GM18505 (cell line): Measurements from ENCODE around the gene CASR.

ENCODE experiments used
- ATAC-seq: cut with Tn5 transposase; IDR thresholded peaks from one replicate; pipeline ENCODE4 v1.9.1; 2021; ENCODE audit not compliant: unreplicated experiment
- POLR2A ChIP-seq: IDR thresholded peaks from 4 replicates; pipeline ENCODE4 v1.6.1; 2011; ENCODE audit warnings: borderline replicate concordance; ENCODE audit not compliant: insufficient read depth, insufficient read length; ENCODE audit errors: extremely low read depth

CASR gene

GRCh38 chr3:122255757-122256439 is 72.4 kb downstream of the CASR start:
- peak; percentile 79 for ATAC-seq
- no peak for TF ChIP-seq POLR2A

GRCh38 chr3:122257644-122258364 is 74.3 kb downstream of the CASR start:
- TF ChIP-seq POLR2A = no peak
- ATAC-seq = no peak

- no peak for TF ChIP-seq POLR2A
- no peak for ATAC-seq
Measured at GRCh38 chr3:122258757-122259371, 75.4 kb downstream of the CASR start.

- ATAC-seq = no peak
- no peak for TF ChIP-seq POLR2A
Measured at GRCh38 chr3:122260206-122260605, 76.7 kb downstream of the CASR start.

GRCh38 chr3:122263058-122263457 is 79.6 kb downstream of the CASR start:
- no peak for ATAC-seq
- TF ChIP-seq POLR2A = no peak

- ATAC-seq = no peak
- no peak for TF ChIP-seq POLR2A
Measured at GRCh38 chr3:122263974-122264588, 80.6 kb downstream of the CASR start.

- no peak for TF ChIP-seq POLR2A
- no peak for ATAC-seq
Measured at GRCh38 chr3:122265957-122266356, 82.5 kb downstream of the CASR start.

GRCh38 chr3:122268257-122269024 is 85.0 kb downstream of the CASR start:
- ATAC-seq = no peak
- no peak for TF ChIP-seq POLR2A

GRCh38 chr3:122269045-122269444 is 85.6 kb downstream of the CASR start:
- ATAC-seq = no peak
- no peak for TF ChIP-seq POLR2A

GRCh38 chr3:122271246-122271898 is 87.9 kb downstream of the CASR start:
- TF ChIP-seq POLR2A = no peak
- no peak for ATAC-seq

- no peak for ATAC-seq
- TF ChIP-seq POLR2A = no peak
Measured at GRCh38 chr3:122272879-122273278, 89.4 kb downstream of the CASR start.

- no peak for TF ChIP-seq POLR2A
- no peak for ATAC-seq
Measured at GRCh38 chr3:122273498-122273897, 90.0 kb downstream of the CASR start.

- TF ChIP-seq POLR2A = no peak
- no peak for ATAC-seq
Measured at GRCh38 chr3:122281891-122282290, 98.4 kb downstream of the CASR start.

GRCh38 chr3:122283796-122284445 is 100.5 kb downstream of the CASR start:
- ATAC-seq = no peak
- no peak for TF ChIP-seq POLR2A
